ENCODE measurements around the gene NSRP1.

DNA sequence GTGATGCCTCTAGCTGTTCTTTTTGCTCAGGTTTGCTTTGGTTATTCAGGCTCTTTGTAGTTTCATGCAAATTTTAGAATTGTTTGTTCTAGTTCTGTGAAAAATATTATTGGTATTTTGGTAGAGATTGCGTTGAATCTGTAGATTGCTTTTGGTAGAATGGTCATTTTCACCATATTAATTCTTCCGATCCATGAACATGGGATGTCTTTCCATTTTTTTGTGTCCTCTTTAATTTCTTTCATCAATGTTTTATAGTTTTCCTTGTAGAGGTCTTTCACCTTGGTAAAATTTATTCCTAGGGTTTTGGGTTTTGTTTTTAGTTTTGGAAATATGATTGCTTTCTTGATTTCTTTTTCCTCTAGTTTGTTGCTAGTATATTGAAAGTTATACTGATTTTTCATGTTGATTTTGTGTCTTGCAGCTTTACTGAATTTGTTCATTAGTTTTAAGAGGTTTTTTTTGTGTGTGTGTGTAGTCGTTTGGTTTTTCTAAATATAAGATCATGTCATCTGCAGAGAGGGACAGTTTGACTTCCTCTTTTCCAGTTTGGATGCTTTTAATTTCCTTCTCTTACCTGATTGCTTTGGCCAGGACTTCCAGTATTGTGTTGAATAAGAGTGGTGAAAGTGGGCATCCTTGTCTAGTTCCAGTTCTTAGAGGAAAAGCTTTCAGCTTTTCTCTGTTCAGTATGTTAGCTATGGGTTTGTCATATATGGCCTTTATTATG lies 42.4 kb downstream of the NSRP1 start:
- TF ChIP-seq, protein P1, sequence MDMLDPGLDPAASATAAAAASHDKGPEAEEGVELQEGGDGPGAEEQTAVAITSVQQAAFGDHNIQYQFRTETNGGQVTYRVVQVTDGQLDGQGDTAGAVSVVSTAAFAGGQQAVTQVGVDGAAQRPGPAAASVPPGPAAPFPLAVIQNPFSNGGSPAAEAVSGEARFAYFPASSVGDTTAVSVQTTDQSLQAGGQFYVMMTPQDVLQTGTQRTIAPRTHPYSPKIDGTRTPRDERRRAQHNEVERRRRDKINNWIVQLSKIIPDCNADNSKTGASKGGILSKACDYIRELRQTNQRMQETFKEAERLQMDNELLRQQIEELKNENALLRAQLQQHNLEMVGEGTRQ (IDR thresholded peaks at IDR 0.05; ENCODE audit: borderline replicate concordance, low read depth, low read length), result no peak
- no peak for TF ChIP-seq RBBP5 (conservative IDR thresholded peaks at IDR 0.05)
- TF ChIP-seq WRNIP1 (IDR thresholded peaks at IDR 0.05; ENCODE audit: borderline replicate concordance, low read depth, low read length), result no peak
